GM08714 (cell line): ENCODE measurements around the gene ATF2.

Experiments used
- H3K4me3 ChIP-seq: fragments of 200-500 bp; sonication (Bioruptor generic); 2 replicates; pipeline ENCODE4 v1.5.1; 2014; ENCODE audit warnings: mild to moderate bottlenecking, low read length, inconsistent platforms
- ZNF274 ChIP-seq: IDR thresholded peaks from 2 replicates; pipeline ENCODE4 v1.6.1; 2012; ENCODE audit warnings: mild to moderate bottlenecking, low read depth, low read length

ATF2 gene

DNA sequence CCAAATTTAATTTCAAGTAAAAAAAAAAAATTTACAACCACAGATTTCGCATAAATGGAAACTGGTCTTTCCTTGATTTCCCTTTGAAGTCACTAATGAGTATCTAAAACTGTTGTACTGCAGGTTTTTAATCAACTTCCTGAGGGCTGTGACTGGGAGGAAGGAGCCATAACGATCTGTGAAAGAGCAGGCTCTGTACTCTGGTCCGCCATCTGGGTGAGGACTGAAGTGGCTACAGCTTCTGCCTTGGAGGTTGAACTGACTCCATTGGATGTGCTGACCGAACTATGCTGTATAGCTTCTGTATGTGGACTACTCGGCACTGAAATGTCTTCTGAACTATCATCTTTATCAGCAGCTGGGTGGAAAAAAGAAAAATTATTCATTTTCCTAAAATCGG, 93.5 kb downstream of the ATF2 start:
- no peak for TF ChIP-seq ZNF274
- no peak overlapping the region for H3K4me3 ChIP-seq

- H3K4me3 ChIP-seq, result no peak overlapping the region
- TF ChIP-seq ZNF274, result no peak
Measured at GRCh38 chr2:175068534-175068933, 99.5 kb downstream of the ATF2 start.

- no peak for TF ChIP-seq ZNF274
Measured at GRCh38 chr2:175066411-175066810, 101.6 kb downstream of the ATF2 start.

DNA sequence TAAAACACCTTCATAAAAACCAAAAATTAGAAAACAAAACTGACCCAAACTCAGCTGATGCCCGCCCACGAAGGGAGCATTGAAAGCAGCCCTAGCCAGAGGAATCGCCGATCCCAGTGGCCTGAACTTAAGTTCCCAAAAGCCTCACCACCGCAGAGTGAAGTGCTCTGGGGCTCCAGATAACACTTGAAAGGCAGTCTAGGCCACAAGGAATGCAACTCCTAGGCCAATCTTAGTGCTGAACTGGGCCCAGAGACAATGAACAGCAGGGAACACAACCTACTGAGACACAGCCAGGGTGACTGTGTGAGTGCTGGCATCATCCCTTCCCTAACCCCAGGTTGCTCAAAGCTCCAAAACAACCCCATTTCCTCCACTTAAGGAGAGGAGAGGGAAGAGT, 103.2 kb downstream of the ATF2 start:
- TF ChIP-seq ZNF274, result no peak
- H3K4me3 ChIP-seq, result no peak overlapping the region

More at GRCh38 chr2:175066411-175066810, 101.6 kb downstream of the ATF2 start:
- H3K4me3 ChIP-seq, result no peak overlapping the region

- TF ChIP-seq ZNF274, result no peak
- H3K4me3 ChIP-seq, result no peak overlapping the region
Measured at GRCh38 chr2:175063741-175064140, 104.3 kb downstream of the ATF2 start.

GRCh38 chr2:175062787-175063585, 105.0 kb downstream of the ATF2 start:
- no peak overlapping the region for H3K4me3 ChIP-seq
- TF ChIP-seq ZNF274, result no peak

DNA sequence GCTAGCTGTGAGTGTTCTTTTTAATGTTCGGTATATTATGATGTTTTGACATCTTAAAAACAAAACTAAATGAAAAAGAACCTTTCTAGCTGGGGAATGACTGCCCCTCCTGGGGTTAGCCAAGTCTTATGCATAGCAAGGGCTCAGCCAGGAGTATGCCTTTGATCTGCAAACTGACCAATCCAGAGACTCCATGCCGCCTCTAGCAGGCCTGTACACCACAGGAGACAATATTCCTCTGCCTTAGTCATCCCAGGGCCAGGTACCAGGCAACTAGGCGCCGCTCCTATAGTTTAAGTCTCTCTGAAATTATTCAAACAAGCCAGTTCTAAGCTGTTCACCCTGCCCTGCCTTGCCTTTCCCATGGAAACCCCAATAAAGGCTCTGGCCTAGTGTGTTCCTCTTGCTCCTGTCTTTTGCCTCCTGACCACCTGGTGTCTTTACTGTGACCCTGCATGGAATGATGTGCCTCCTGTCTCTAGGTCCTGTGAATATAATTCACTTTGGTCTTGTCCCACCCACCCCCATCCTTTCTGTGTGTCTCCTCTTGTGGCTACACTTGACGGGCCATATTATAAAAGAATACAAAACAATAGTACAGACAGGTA, 110.8 kb downstream of the ATF2 start:
- no peak for TF ChIP-seq ZNF274
- no peak overlapping the region for H3K4me3 ChIP-seq

DNA sequence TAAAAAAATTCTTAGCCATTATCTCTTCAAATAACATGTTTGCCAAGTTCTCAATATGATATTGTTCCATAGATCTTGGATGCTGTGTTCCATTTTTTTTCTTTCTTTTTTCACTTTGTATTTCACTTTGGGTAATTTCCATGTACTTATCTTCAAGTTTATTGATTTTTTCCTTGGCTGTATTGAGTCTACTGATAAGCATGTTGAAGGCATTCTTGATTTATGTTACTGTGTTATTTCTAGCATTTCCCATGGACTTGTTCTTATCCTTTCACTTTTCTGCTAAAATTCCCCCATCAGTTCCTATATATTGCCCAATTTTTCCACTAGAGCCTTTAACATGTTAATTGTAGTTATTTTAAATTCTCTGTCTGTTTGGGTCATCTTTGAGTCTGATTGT, 112.0 kb downstream of the ATF2 start:
- TF ChIP-seq ZNF274, result no peak
- H3K4me3 ChIP-seq, result no peak overlapping the region

GRCh38 chr2:175054340-175054739, 113.7 kb downstream of the ATF2 start:
- no peak overlapping the region for H3K4me3 ChIP-seq
- TF ChIP-seq ZNF274, result no peak

DNA sequence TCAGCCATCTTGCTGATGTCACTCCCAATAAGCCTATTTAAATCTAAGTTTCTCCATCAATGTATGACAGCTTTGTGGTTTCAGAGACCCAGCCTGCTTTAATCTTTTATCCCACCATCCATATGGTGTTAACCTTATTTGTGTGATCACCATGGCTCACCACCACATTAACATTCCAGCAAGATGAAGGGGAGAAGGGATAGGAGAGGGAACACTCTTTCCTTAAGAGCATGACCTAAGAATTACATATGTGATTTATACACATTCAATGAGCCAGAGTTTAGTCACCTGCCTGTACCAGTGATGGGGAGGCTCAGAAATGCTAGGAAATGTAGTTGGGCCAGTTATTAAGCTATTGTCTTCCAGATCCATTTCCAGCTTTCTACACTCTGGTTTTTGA, 118.3 kb downstream of the ATF2 start:
- TF ChIP-seq ZNF274, result no peak
- no peak overlapping the region for H3K4me3 ChIP-seq

GRCh38 chr2:175048275-175048674, 119.7 kb downstream of the ATF2 start:
- TF ChIP-seq ZNF274, result no peak
- H3K4me3 ChIP-seq, result no peak overlapping the region

DNA sequence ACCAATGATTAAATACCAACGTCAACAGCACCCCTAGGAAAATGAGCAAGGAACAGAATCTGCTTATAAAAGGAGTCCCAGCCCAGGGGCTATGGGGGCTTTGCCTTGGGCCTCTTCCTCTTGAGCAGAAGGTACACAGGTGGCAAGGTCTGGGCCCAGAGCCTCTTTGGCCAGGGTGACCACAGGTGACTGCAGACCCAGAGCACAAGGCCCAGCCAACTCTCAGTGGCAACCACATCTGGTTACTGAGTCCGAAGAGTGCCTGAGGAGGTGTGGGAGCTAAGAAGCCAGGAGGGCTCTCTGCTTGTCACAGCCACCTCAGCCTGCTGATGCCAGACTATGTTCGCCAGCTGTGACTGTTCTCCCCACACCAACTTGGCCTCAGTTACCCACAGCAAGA, 128.5 kb downstream of the ATF2 start:
- H3K4me3 ChIP-seq, result no peak overlapping the region
- no peak for TF ChIP-seq ZNF274

DNA sequence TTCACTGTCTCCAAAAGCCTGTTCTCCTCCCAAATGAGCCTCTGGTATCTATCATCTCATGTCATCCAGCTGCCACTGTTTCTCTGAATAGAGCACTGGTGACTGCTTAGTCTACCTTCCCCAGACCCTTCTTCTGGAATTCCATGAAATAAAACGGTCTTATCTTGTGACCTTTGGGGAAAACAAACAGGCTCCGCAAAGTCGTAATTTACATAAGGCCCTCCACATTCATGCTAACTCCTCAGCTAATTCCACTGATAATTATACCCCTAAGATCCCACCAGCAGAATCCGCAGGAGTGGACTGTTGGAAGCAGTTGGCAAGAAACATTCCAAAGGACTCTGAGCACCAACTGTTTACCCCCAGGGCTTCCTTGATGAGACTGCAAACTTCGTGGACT, 129.0 kb downstream of the ATF2 start:
- no peak overlapping the region for H3K4me3 ChIP-seq
- TF ChIP-seq ZNF274, result no peak

- H3K4me3 ChIP-seq, result no peak overlapping the region
Measured at GRCh38 chr2:175037941-175038340, 130.1 kb downstream of the ATF2 start.

DNA sequence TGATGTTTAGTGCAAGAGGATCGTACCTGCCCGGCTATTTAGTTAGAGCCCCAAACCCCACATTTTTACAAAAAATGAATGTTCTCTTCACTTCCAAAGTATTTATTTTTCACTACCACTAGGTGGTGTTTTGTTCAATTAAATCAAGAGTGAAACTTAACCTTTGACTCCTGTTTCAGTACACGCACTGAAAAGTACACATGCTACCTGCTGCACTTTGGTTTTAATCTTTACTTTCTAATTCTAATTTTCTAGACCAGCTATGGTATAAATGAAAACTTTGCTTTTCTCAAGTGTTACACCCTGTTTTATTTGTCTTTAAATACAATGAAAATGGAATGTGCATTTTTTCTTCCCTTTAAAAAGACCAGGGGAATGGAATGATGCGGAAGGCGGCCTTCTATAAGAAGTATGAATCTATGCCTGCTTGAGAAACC, 131.4 kb downstream of the ATF2 start:
- TF ChIP-seq ZNF274, result no peak
- H3K4me3 ChIP-seq, result no peak overlapping the region

More at GRCh38 chr2:175037941-175038340, 130.1 kb downstream of the ATF2 start:
- no peak for TF ChIP-seq ZNF274
